Measurements from ENCODE around the gene CTDSP1. TPM values are rescaled to one million over a fixed set of nuclear protein-coding genes. Genes with fewer than 3 reads are reported as not detected.

Gene CTDSP1
- total RNA-seq, 1 donor from 2014 or later: 114 TPM

DNA sequence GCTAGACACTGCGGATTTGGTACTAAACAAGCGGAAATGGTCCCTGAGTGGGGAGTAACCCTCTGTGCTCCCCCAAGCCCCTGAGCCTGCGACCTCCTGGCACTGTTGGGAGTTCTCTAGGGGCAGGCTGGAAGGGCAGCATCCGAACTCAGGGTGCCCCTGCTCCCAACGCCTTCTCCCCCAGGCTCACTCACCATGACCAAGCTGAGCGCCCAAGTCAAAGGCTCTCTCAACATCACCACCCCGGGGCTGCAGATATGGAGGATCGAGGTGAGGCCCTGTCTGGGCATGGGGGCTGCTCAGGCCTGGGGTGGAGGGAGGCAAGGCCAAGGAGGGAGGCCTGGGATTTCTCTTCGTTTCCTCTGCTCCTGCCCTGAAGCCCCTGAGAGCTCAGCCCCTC lies 23.9 kb downstream of the CTDSP1 start:
- no peaks in the 10 kb centered on the region for H3K4me1 Mint-ChIP-seq (ENCODE audit: low read depth)
- no peaks in the 10 kb centered on the region for H3K36me3 Mint-ChIP-seq (ENCODE audit: low read depth)
- no peaks in the 10 kb centered on the region for H3K9me3 Mint-ChIP-seq
- DNase-seq (ENCODE audit: low spot score): no peak
- no peak overlapping the region for H3K27ac Mint-ChIP-seq
- H3K27me3 Mint-ChIP-seq (ENCODE audit: low read depth): no peaks in the 10 kb centered on the region
- intact Hi-C loops (cut with micrococcal nuclease): no loop called here
- H3K4me3 Mint-ChIP-seq (ENCODE audit: low read depth): no peak overlapping the region

DNA sequence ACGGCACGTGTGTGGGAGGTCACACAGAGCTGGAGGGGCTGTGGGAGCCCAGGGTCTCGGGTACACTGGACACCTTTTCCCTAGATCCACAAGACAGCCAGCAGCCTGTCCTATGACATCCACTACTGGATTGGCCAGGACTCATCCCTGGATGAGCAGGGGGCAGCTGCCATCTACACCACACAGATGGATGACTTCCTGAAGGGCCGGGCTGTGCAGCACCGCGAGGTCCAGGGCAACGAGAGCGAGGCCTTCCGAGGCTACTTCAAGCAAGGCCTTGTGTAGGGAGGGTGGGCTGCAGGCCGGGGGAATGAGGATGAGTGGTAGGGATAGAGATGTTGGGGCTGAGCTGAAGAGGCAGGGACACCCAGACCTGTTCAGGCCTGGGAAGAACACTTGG lies 25.9 kb downstream of the CTDSP1 start:
- Mint-ChIP-seq H3K36me3 (ENCODE audit: low read depth) (no peaks in the 10 kb centered on the region), H3K4me3 (ENCODE audit: low read depth) (no peak overlapping the region), H3K9me3 (no peaks in the 10 kb centered on the region), H3K27ac (no peak overlapping the region), H3K4me1 (ENCODE audit: low read depth) (no peaks in the 10 kb centered on the region), H3K27me3 (ENCODE audit: low read depth) (no peaks in the 10 kb centered on the region)
- no peak for DNase-seq (ENCODE audit: low spot score)
- intact Hi-C loops (cut with micrococcal nuclease): no loop called here

DNA sequence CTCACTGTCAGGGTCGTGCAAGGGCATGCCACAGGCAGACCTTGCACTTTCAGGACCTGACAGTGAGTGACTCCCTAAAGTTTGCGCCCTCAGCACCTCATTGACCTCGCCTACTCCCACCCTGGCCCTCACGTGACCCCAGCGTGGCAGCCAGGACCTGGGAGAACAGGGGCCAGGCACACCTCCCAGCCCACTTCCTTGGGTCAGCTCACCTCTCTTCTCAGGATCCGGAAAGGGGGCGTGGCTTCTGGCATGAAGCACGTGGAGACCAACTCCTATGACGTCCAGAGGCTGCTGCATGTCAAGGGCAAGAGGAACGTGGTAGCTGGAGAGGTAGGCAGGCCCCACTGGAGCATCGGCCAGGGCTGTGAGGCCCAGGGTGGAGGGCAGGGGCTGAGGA lies 28.1 kb downstream of the CTDSP1 start:
- no peaks in the 10 kb centered on the region for H3K9me3 Mint-ChIP-seq
- intact Hi-C loops (cut with micrococcal nuclease): no loop called here

DNA sequence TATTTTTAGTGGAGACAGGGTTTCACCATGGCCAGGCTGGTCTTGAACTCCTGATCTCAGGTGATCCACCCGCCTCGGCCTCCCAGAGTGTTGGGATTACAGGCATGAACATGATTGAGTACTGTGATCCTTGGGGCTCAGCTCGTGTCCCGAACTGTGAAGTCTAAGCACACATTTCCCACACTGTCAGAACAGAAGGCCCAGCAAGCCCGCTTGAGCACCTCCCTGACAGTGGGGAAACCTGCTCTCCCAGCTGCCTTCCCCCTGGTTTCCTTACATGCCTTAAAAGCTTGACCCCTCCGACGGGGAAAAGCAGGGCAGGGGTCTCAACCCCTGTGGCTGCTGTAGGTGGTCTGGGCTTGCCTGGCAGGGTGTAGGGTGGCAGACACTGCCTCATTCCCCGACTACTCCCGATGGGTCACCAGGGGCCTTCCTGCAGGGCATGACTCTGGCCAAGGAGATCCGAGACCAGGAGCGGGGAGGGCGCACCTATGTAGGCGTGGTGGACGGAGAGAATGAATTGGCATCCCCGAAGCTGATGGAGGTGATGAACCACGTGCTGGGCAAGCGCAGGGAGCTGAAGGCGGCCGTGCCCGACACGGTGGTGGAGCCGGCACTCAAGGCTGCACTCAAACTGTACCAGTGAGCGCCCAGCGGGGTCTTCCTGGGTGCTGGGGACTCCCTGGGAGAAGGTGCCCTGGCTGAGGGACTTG lies 29.3 kb downstream of the CTDSP1 start:
- Mint-ChIP-seq H3K27ac (no peak overlapping the region), H3K9me3 (no peaks in the 10 kb centered on the region), H3K36me3 (ENCODE audit: low read depth) (no peaks in the 10 kb centered on the region), H3K27me3 (ENCODE audit: low read depth) (no peaks in the 10 kb centered on the region), H3K4me1 (ENCODE audit: low read depth) (no peaks in the 10 kb centered on the region), H3K4me3 (ENCODE audit: low read depth) (no peak overlapping the region)
- intact Hi-C loops (cut with micrococcal nuclease): no loop called here
- DNase-seq (ENCODE audit: low spot score): no peak

More for the DNA sequence above, 28.1 kb downstream of the CTDSP1 start:
- no peak for DNase-seq (ENCODE audit: low spot score)
- no peak overlapping the region for H3K27ac Mint-ChIP-seq
- H3K36me3 Mint-ChIP-seq (ENCODE audit: low read depth): no peaks in the 10 kb centered on the region
- no peak overlapping the region for H3K4me3 Mint-ChIP-seq (ENCODE audit: low read depth)
- H3K4me1 Mint-ChIP-seq (ENCODE audit: low read depth): no peaks in the 10 kb centered on the region
- no peaks in the 10 kb centered on the region for H3K27me3 Mint-ChIP-seq (ENCODE audit: low read depth)

DNA sequence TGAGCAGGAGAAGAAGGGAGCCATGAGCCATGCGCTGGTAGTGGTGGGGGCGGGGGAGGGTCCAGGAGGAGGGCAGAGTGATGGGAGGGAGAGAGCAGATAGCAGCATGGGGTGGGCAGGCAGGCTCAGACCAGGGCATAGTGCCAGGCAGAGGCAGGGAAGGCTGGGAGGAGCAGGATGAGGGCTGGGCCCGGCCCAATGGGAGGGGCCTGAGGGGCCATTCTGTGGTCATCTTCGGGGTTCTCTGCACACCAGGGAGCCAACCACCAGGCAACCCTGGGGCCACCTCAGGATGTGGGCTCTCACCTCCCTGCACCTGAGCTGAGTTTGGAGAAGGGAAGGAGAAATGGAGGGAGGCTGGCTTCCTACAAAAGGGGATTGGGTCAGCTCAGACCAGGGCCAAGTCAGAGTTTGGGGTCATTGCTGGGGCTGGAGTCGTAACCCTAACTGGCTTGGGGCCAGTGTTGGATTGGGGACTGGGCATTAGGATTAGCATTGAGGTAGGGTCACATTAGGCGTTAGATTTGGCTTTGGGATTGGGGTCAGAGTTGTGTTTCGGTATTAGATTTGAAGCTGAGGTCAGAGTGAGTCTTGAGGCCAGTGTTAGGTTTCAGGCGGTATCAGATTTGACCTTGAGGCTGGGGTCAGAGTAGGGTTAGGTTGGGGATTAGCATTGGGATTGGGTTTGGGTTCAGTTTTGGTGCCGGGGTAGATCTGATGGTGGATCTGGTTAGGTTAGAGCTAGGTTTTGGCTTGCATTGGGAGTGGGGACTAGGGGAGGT lies 30.4 kb downstream of the CTDSP1 start:
- no peaks in the 10 kb centered on the region for H3K9me3 Mint-ChIP-seq
- no peak overlapping the region for H3K4me3 Mint-ChIP-seq (ENCODE audit: low read depth)
- no peak overlapping the region for H3K27ac Mint-ChIP-seq
- no peaks in the 10 kb centered on the region for H3K4me1 Mint-ChIP-seq (ENCODE audit: low read depth)
- no peak for DNase-seq (ENCODE audit: low spot score)
- no peaks in the 10 kb centered on the region for H3K27me3 Mint-ChIP-seq (ENCODE audit: low read depth)
- no peaks in the 10 kb centered on the region for H3K36me3 Mint-ChIP-seq (ENCODE audit: low read depth)
- intact Hi-C loops (cut with micrococcal nuclease): no loop called here

DNA sequence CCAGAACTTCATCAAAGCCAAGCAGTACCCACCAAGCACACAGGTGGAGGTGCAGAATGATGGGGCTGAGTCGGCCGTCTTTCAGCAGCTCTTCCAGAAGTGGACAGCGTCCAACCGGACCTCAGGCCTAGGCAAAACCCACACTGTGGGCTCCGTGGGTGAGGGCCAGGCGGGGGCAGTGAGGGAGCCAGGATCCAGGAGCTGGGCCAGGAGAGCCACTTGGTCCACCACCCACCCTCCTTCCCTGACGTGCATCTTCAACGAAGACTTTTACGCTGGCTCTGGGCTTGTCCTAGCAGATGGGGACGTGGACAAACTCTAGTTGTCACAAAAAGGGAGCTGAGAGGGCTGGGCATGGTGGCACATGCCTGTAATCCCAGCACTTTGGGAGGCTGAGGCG lies 31.1 kb downstream of the CTDSP1 start:
- no peaks in the 10 kb centered on the region for H3K36me3 Mint-ChIP-seq (ENCODE audit: low read depth)

DNA sequence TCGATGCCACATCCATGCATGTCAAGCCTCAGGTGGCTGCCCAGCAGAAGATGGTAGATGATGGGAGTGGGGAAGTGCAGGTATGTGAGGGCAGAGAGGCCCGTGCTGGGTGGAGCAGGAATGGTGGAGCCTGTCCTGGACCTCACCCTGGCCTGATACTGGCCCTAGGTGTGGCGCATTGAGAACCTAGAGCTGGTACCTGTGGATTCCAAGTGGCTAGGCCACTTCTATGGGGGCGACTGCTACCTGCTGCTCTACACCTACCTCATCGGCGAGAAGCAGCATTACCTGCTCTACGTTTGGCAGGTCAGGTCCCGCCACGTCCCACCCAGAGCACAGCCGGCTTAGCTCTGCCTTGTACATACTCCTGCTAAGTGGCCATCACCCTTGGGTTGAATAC lies 32.2 kb downstream of the CTDSP1 start:
- intact Hi-C loops (cut with micrococcal nuclease): no loop called here

More for the DNA sequence above, 31.1 kb downstream of the CTDSP1 start:
- H3K4me1 Mint-ChIP-seq (ENCODE audit: low read depth): no peaks in the 10 kb centered on the region
- no peaks in the 10 kb centered on the region for H3K27me3 Mint-ChIP-seq (ENCODE audit: low read depth)
- no peak for DNase-seq (ENCODE audit: low spot score)
- intact Hi-C loops (cut with micrococcal nuclease): no loop called here
- no peak overlapping the region for H3K27ac Mint-ChIP-seq
- no peak overlapping the region for H3K4me3 Mint-ChIP-seq (ENCODE audit: low read depth)
- no peaks in the 10 kb centered on the region for H3K9me3 Mint-ChIP-seq

DNA sequence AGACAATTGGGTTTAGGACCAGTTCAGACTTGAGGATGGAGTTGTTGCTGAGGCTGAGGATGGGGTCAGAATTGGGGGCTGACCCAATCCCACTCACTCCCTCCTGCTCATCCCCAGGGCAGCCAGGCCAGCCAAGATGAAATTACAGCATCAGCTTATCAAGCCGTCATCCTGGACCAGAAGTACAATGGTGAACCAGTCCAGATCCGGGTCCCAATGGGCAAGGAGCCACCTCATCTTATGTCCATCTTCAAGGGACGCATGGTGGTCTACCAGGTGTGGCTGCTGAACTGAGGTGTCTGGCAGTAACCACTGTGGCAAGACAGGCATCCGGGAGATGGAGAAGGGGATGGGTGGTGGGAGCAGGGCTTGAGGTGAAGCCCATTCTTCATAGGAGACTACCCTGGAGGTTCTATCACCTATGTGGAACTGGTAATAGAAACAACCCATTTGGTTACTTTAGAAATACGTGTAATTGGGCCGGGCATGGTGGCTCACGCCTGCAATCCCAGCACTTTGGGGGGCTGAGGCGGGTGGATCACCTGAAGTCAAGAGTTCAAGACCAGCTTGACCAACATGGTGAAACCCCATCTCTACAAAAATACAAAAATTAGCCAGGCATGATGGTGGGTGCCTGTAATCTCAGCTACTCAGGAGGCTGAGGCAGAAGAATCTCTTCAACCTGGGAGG lies 33.2 kb downstream of the CTDSP1 start:
- Mint-ChIP-seq H3K4me1 (ENCODE audit: low read depth) (no peaks in the 10 kb centered on the region), H3K27me3 (ENCODE audit: low read depth) (no peaks in the 10 kb centered on the region), H3K9me3 (no peaks in the 10 kb centered on the region), H3K4me3 (ENCODE audit: low read depth) (no peak overlapping the region), H3K36me3 (ENCODE audit: low read depth) (no peaks in the 10 kb centered on the region), H3K27ac (no peak overlapping the region)
- DNase-seq (ENCODE audit: low spot score): no peak
- intact Hi-C loops (cut with micrococcal nuclease): no loop called here

More for the DNA sequence above, 32.2 kb downstream of the CTDSP1 start:
- Mint-ChIP-seq H3K27ac (no peak overlapping the region), H3K36me3 (ENCODE audit: low read depth) (no peaks in the 10 kb centered on the region), H3K27me3 (ENCODE audit: low read depth) (no peaks in the 10 kb centered on the region), H3K4me1 (ENCODE audit: low read depth) (no peaks in the 10 kb centered on the region), H3K9me3 (no peaks in the 10 kb centered on the region), H3K4me3 (ENCODE audit: low read depth) (no peak overlapping the region)
- DNase-seq (ENCODE audit: low spot score): no peak

DNA sequence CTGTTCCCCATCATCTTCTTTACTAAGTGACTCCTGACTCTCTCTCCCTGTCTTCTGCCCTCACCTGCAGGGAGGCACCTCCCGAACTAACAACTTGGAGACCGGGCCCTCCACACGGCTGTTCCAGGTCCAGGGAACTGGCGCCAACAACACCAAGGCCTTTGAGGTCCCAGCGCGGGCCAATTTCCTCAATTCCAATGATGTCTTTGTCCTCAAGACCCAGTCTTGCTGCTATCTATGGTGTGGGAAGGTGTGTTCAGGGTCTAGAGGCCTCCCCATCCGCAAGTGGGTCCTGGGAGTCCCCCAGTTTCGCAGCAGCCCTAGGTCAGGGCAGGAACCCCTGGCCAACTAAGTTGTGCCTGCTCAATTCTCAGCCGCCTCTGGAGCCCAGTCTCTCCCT lies 34.8 kb downstream of the CTDSP1 start:
- H3K27ac Mint-ChIP-seq: no peak overlapping the region
- H3K27me3 Mint-ChIP-seq (ENCODE audit: low read depth): no peaks in the 10 kb centered on the region
- intact Hi-C loops (cut with micrococcal nuclease): no loop called here
- H3K4me3 Mint-ChIP-seq (ENCODE audit: low read depth): no peak overlapping the region
- DNase-seq (ENCODE audit: low spot score): no peak
- H3K36me3 Mint-ChIP-seq (ENCODE audit: low read depth): no peaks in the 10 kb centered on the region
- no peaks in the 10 kb centered on the region for H3K9me3 Mint-ChIP-seq
- H3K4me1 Mint-ChIP-seq (ENCODE audit: low read depth): no peaks in the 10 kb centered on the region

DNA sequence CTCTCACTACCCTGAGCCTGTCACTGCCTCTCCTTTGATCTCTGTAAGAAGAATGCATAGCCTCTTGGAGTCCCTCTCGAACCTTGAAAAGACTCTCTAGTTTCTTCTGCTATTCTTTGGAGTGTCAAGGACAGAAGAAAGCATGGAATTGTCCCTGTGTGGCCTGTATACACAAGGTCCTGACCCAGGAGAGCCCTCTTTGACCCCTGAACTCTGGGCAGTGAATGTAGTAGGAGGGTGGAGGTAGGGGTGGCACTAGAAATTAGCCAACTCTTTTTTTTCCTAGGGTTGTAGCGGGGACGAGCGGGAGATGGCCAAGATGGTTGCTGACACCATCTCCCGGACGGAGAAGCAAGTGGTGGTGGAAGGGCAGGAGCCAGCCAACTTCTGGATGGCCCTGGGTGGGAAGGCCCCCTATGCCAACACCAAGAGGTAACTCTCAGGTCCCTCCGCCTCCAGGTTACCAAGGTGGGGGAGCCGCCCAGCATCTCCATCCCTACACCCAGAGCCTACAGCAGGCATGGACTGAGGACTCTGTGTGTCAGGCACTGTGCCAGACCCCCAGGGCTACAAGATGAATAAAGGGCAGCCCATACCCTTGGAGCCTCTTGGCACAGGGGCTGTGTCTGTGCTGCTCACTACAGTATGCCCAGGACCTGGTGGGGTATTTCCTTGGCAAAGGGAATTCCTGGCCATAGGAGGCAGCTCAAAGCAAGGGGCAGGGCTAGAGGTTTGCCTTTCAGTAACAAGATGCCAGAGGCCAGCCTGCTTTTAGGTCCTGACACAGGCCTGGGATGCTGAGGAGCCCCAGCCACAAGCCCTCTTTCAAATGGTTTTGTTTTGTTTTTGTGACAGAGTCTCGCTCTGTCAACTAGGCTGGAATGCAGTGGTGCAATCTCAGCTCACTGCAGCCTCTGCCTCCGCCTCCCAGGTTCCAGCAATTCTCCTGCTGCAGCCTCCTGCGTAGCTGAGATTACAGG lies 35.6 kb downstream of the CTDSP1 start:
- no peak overlapping the region for H3K4me3 Mint-ChIP-seq (ENCODE audit: low read depth)
- H3K4me1 Mint-ChIP-seq (ENCODE audit: low read depth): no peaks in the 10 kb centered on the region
- no peaks in the 10 kb centered on the region for H3K27me3 Mint-ChIP-seq (ENCODE audit: low read depth)
- H3K36me3 Mint-ChIP-seq (ENCODE audit: low read depth): no peaks in the 10 kb centered on the region
- intact Hi-C loops (cut with micrococcal nuclease): no loop called here
- H3K27ac Mint-ChIP-seq: no peak overlapping the region
- DNase-seq (ENCODE audit: low spot score): no peak
- no peaks in the 10 kb centered on the region for H3K9me3 Mint-ChIP-seq

DNA sequence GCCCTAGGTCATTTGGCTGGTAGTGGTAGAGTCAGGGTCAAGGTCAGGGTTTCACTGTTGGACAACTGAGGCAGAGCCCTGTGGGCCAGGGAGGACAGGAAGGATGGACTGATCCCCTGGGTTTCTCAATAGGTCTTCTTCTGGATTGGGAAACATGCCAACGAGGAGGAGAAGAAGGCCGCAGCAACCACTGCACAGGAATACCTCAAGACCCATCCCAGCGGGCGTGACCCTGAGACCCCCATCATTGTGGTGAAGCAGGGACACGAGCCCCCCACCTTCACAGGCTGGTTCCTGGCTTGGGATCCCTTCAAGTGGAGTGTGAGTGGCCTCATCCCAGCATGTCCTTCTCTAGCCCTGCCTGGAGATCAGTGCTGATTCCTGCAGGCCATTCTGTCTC lies 37.3 kb downstream of the CTDSP1 start:
- Mint-ChIP-seq H3K9me3 (no peaks in the 10 kb centered on the region), H3K4me3 (ENCODE audit: low read depth) (no peak overlapping the region), H3K27ac (no peak overlapping the region), H3K27me3 (ENCODE audit: low read depth) (no peaks in the 10 kb centered on the region), H3K36me3 (ENCODE audit: low read depth) (no peaks in the 10 kb centered on the region), H3K4me1 (ENCODE audit: low read depth) (no peaks in the 10 kb centered on the region)
- intact Hi-C loops (cut with micrococcal nuclease): no loop called here
- no peak for DNase-seq (ENCODE audit: low spot score)

DNA sequence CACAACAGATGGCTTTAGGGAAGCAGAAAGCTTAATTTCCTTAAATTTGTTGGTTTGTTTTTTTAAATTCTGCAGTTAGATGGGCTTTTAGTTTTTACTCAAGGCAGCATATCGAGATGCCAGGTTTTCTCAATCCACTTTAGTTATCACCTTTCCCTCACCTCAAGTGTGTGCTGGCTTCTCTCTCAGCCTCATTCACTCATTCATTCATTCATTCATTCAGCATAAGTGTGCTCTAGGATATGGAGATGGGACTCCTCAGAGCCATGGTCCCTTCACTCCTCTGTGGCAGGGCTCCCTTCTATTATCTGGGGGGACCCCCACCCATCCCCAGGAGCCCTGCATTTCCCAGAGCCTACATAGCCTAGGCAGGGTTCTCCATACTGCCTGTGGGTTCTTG lies 38.3 kb downstream of the CTDSP1 start:
- DNase-seq (ENCODE audit: low spot score): no peak
- Mint-ChIP-seq H3K36me3 (ENCODE audit: low read depth) (no peaks in the 10 kb centered on the region), H3K9me3 (no peaks in the 10 kb centered on the region), H3K4me1 (ENCODE audit: low read depth) (no peaks in the 10 kb centered on the region), H3K27me3 (ENCODE audit: low read depth) (no peaks in the 10 kb centered on the region), H3K4me3 (ENCODE audit: low read depth) (no peak overlapping the region), H3K27ac (no peak overlapping the region)
- intact Hi-C loops (cut with micrococcal nuclease): no loop called here

All from activated T-helper 2 cell treated with anti-CD3 and anti-CD28 coated beads, Interferon-gamma antibody, Interleukin-2, Interleukin-4, amounts not matched to agents 10 μg/mL and 5 μg/mL and 100 μg/mL, durations not matched to agents 14 hours and 24 hours and 36 hours (primary cell).